ENCODE measurements around the gene ARHGAP15. TPM values are rescaled to one million over a fixed set of nuclear protein-coding genes. Genes with fewer than 3 reads are reported as not detected.

Gene ARHGAP15
- total RNA-seq, 1 donor from 2014 or later: 10.0 TPM

DNA sequence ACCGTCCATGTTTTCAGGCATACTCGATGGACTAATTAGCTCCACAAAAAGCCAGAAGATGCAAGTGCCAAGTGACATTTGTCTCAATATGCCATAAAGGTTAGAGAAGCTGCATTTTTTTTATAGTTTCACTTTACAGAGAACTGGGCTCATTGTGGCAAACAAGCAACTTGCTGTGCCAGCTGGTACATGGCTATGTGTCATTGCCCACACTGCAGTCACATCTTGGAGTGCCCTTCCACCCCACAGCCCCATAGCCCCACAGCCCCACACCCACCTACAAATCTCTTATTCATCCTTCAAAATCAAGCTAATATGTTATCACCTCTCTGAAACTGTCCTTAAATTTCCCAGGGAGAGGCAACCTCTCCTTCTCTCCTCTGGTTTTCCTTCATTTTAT lies 451.9 kb downstream of the ARHGAP15 start:
- DNase-seq (ENCODE audit: low spot score): no peak

DNA sequence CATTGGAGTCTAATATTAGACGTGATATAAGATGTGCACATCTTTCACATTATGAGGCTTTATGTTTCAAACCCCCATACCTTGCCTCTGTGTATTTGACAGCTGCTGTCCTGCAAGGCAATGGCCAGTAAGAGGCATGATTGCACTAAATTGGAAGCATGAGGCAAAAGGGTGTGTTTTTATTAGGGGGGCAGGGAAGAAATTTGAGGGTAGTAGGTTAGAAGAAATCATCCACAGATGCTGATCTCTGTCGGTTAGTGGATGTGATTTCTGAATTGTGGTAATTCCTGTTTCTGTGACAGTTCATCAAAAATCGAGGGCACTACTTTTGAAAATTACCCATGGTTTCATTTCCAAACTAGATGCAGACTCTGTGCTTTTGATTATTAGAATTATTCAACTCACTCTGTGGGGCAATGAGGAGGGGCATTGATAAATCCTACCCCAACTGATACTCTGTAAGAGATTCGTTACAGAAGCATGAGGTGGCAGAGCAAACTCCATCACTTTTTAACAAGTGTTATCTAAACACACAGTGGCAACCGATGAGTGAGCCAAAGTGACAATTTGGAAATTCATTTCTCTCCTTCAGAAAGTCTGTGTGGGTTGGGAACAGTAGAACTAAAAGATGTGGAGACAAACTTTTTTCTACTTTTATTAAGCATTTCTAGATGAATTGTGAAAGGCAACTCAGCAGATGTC lies 453.0 kb downstream of the ARHGAP15 start:
- DNase-seq (ENCODE audit: low spot score): no peak

DNA sequence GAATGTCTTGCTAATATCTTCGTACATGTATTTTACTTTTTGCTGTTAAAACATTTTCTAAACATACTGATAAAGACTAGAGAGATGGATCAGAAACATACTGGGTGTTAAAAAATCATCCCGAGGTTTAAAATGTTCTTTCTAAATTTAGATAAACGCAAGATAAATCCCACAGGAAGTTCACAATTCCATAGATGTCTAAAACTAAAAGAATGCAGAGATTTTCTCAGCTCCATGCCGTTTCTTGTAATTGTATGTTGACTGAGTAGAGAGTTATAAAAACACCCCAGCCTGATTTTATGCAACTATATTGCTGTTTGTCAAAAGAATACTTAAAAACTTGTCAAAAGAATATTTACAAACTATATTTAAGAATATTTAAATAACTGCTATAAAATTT lies 455.7 kb downstream of the ARHGAP15 start:
- DNase-seq (ENCODE audit: low spot score): no peak

DNA sequence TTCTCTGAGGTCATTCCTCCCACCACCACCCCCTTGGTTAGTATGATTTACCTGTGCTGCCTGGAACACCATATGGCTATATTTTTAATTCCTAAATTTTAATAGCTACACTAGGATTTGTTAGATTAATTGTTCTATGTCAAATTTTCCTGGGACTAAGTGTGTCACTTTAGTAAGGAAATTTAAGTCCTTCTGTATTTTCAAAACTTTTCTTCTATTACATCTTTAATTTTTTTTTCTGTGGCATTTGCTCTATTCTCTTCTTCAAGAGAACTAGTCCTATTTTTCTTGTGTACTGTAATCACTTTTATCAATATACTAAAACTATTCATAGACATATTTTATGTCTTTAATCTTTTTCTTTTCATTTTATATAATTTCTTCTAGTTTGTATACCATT lies 456.9 kb downstream of the ARHGAP15 start:
- DNase-seq (ENCODE audit: low spot score): no peak

DNA sequence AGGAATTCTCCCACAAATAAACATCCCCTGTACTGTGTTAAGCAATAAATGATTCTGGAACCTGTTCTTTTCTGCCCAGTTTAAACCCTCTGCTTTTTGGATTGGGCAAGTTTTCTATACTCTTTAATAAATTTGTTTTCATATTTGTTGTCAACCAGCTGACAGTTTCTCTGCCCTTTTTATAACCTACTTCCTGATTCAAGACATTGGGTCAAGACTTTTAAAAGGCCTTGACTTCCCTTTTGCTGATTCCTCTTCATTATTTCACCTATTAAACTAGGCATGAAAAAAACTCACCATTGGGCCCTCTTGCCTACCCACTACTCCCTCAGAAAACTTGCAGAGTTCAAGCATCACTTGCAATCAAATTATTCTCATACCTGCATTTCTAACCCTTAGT lies 459.5 kb downstream of the ARHGAP15 start:
- DNase-seq (ENCODE audit: low spot score): no peak

DNA sequence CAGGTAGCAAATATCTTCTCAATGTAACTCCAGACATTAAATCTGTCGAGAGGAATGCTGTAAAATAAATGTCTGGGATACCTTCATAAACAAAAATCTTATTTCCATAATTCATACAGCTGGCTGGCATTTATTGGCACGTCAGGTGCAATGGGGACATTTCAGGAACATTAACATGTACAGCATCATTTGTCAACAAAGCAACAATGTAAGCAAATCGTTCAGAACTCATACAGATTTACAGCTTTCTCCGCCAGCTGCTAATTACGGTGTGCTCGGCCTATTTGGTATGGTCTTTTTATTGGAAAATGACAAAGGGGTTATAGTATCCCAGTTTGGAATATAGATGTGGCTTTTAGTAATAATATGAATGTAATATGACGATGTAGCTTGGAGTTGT lies 464.9 kb downstream of the ARHGAP15 start:
- DNase-seq (ENCODE audit: low spot score): no peak

DNA sequence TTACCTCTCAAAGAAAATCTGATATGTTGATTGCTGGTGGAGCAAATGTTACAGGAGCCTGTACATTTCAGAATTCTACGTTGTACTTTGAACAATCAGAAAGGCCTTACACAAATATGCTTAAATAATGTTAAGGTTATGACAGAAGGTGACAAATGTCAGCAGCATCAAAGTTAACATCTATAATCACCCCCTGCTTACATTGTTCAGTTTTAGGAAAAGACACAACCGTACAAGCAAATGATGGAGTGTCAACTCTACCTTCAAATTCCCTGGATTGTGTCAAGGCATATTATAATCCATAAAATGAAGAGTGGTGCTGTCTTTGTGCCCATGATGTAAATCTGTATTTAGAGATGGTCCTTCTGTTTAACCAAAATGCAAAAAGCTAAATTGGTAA lies 465.5 kb downstream of the ARHGAP15 start:
- no peak for DNase-seq (ENCODE audit: low spot score)

DNA sequence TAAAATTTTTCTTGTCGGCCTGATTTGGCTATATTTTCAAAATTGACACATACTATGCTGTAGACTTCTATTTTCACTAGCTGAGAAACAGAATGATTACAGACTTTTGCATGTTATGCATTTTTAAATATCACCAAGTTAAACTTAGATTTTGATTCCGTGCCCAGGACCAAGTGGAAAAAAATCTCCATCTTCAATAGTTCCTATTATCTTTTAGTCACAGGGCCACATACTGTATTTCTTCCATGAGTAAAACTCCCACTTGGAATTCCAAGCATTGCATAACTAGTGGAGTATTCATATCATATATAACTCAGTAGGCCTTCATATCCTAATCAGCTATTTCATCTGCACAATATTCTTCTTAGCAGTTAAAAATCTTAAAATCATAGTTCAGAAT lies 470.9 kb downstream of the ARHGAP15 start:
- DNase-seq (ENCODE audit: low spot score): no peak

DNA sequence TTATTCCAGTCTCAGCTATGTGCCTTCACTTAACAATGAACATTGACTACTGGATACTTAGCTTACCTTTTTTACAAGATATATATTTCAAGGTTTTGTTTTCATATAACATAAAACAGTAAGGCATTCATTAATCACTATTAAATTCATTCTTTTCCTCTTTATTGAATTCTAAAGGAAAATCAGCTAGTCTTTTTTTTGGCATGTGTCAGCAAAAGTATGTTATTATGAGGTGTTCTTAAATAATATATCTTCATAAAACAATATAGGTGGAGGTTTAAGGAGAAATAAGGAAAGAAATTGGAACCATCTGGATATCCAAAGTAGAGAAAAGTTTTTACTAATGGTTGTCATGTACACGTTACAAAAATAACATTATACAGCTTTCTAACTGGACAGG lies 472.6 kb downstream of the ARHGAP15 start:
- DNase-seq (ENCODE audit: low spot score): no peak

DNA sequence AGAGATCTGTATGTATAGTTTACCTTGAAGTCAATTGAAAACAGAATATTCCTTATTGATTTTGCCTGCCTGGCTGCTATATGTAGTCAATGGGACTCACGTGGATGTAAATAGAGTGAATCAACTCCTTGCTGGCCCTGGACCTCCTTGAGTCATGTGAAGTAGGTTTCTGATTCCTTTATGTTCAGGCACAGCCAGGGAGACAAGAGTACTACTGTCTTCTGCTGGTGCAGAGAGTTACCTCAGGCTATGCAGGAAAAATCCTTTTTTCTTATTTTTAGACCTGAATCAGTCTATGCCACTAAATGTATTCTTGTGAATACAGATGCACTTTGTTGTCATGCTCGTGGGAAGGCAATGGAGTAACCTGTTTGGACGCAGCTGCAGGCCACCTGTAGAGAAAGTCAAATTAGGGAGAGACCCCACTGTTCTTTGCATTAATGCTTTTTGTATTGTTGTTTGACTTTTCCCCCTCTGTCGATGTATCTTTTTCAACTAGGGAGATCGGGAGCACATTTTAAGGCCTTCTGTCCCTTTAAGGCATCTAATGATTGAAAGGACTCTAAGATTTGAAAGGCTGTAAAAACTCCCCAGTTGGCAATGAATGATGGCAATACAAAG lies 473.9 kb downstream of the ARHGAP15 start:
- no peak for DNase-seq (ENCODE audit: low spot score)

DNA sequence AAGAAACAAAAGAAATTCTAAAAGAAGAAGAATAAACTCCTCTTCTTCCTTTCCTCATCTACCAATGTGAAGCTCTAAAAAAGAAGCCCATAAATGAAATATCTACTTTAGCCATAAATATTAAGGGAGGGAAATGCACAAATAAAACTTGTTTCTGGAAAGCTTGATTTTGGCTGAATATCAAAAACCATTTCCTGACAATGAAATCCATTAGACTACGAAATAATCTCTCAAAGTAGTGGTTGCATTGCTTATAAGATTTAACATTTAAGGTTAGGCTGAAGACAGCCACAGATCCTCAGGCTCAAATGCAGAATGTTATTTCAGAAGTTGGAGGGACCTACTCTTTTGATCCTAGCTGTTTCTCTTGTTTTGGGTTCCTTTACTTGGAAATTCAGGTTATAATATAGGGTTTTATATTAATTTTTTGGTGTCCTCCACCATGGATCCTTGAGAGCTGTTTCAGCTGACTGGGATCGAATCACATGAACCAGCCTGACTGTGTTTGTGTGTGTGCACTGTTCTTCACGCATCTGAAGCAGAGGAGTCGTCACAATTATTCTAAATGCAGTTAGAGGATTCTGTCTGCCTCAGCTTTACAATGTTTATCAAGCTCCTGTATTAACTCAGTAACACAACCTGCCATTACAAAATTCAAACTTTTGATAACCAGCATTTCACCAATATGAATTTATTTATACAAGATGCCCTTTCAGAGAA lies 474.8 kb downstream of the ARHGAP15 start:
- DNase-seq (ENCODE audit: low spot score): no peak

DNA sequence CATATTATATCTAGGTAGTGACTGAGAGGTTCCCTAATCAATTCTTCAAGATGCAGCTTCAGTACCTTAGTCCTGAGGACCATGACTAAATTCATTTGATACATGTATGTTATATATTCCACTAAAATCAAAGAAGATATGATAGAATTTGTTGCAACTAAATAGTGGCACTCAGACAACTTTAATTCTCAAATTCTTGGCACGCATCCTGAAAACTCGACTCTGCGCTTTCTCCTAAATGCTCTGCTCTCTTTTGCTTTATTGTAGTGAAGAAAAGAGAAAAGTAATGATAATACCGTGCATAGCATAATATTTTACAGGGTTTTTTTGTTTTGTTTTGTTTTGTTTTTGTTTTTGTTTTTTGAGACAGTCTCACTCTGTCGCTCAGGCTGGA lies 475.3 kb downstream of the ARHGAP15 start:
- no peak for DNase-seq (ENCODE audit: low spot score)

DNA sequence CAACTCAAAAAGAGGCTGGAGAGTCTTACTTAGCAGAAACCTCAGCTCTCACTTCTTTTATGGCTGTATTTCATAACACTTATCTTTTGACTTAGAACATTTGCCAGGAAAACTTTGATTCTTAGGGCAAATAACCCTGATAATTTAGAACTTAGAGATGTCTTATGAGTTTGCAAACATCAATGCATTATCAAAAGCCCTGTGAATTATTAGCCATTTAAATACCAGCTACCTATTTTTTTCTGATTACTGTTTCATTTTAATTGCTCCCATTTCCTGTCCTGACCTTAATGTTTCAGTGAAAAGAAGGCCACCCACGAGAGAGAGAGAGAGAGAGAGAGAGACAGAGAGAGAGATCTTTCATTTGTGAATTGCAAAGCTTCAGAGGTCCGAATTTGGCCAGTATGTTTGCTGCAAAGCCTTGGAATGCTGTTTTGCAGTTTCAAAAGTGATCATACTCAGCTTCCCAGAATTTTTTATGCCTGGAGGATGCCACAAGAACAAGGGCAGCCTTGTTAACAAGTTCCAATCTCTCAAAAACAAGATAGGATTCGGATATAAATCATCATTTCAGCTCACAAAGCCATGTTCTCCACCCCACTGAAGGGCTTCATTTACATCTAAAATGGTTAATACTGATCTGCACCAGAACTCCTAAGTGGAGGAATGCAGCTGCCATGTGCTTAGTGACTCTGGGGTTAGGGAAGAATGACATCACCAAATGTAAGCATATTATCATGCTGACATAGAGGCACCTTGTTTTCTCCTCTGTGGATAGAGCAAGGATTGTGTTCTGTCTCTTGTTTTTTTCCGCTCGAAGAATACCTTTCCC lies 478.2 kb downstream of the ARHGAP15 start:
- no peak for DNase-seq (ENCODE audit: low spot score)

DNA sequence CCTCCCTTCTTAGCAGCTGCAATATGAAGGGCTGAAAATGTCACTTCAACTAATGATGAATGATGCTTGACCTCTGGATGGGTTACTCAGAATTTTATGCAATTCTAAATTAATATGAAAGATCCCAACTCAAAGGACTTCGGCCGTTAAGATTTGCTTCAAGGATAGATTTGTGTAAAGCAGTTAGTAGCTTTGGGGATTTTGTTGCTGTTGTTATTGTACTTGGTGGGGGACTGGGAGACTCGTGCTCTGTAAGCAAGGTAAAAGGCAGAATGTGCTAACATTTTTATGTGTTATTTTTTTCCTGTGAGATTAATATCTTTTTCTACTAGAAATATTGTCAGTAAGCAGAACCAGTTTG lies 478.8 kb downstream of the ARHGAP15 start:
- DNase-seq (ENCODE audit: low spot score): no peak

DNA sequence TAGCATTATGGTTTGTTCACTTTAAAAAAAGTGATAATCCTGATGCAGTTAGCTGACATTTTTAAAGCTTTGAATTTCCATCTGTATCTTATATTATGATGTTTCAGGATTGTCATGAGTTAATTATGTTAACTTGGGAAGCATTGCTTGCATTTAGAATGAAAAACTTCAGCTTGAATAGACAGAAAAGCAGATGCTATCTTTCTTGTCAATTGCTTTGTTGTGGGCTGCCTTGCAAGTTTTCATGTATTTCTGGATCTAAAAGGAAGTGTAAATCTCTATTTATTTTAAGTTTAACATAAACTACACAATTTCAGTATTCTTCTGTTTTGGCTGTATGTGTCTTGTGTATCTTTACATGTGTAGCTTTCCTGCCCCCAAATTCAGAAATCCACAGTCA lies 479.5 kb downstream of the ARHGAP15 start:
- no peak for DNase-seq (ENCODE audit: low spot score)

DNA sequence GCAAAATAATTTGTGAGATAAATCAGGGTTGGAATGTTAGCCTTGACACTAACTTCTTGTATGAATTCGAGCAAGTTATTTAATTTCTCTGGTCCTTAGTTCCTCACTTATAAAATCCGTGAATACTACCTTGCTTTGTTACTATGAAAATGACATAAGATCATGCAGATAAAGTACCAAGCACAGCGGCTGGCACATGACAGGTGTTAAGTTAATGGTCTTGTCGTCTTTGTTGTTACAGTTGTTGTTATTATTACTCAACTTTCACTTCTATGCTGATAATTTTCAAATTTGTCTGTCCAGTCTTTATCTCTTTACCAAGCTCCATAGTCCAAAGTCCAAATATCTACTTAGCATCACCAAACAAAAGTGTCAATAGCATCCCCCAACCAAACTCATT lies 482.1 kb downstream of the ARHGAP15 start:
- no peak for DNase-seq (ENCODE audit: low spot score)

DNA sequence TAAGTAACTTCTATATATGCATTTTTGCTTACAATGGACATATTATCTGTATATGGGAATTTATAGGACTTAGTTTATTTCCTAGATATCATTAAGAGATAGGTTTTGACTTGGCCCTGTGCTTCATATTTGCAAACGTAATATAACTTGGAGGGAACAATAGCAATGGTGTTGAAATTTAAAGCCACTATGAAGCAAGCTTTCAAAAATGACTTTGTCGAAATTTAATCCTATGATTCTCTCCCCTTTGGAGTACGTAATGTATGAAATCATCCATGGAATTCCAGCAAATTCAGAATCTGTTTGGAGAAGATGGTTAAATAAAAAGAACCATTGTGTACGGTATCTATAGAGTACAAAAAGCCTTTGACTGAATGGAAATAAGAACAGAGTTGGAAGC lies 486.3 kb downstream of the ARHGAP15 start:
- no peak for DNase-seq (ENCODE audit: low spot score)

DNA sequence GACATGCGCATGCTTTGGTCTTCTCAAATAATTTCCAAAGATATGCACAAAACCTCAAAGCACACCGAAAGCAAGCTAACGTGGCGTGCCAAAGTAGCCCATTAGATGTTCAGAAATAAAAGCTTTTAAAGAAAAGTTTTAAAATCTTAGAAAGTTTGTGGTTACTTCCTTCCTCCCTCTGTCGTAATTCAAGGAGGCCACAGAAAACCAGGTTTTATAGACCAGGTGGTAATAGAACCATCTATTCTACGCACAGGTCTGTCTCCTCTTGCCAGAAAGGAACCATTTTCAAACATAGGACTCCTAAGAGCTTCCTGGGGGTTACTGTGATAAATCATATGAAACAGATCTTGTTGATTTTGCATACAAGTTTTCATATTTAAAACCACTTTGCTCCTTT lies 487.2 kb downstream of the ARHGAP15 start:
- DNase-seq (ENCODE audit: low spot score): no peak

DNA sequence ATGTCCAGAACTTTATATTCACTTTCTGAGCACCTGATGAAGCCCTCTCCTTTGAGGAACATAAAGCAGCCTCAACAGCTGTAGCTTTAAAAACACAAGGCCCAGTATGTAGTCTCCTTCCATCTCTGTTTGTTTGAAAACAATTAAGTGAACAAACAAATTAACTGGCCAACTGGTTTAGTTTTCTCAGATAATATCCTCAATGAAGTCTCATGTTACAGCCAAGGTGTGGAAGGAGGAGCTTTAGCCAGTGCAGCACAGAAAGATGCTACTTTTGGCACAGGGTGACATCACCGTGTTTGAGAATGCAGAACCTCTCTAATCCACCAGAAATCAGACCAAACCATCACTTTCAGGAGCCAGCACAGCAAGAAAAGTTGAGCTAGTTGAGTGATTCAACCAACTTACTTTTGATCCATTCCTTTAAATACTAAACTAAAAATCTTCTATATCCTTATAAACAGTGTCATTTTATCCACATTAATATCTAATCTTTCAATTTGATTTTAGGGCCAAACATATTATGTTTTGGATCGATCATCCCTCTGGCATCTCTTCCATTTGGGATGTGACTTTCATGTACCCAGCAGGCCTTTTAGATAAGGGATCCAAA lies 488.7 kb downstream of the ARHGAP15 start:
- no peak for DNase-seq (ENCODE audit: low spot score)

DNA sequence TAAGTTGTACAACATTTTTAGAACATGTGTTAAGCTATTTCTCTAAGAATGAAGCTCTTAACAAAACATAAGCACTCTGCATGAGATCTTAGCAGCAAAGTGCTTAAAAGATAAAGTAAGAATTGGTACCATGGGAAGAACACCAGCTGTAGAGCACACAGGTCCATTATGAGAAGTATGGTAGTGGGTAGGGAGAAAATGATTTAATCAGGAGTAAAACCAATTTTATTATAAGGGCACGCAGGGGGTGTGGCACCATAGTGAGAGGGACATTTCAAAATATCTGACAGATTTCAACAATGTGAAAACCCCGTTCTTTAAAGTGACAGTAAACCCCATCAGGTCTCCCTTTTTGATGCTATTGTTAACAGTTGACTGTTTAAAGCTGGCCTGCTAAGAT lies 492.9 kb downstream of the ARHGAP15 start:
- DNase-seq (ENCODE audit: low spot score): no peak

DNA sequence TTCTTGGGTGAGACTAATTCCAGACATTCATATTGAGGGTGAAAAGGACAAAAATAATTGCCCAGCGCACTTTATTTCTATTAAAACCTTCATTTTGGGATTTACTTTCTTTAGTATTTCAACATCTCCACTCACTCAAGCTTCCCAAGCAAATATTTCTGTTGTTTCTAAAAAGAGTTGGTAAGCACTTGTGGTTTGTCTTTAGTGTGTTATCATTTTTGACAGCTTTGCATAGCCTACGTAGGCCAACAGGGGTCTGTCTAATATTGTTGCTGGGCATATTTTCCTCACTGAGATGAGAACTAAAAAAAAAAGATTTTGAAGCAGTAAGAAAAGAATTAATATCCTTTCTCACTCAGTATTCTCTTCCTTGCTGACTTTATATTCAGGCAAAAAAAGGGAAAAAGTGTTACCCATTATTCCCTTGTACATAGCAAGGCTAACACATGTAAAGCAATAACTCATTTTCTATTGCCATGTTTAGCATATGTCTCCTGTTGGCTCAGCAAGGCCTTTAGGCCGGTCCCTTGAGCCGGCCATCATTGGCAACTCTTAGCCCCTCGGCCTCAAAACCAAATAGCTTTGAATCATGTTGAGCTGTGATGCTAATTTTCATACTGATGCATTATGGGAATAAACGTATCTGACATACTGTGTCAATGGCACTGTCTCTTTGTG lies 494.2 kb downstream of the ARHGAP15 start:
- DNase-seq (ENCODE audit: low spot score): no peak

DNA sequence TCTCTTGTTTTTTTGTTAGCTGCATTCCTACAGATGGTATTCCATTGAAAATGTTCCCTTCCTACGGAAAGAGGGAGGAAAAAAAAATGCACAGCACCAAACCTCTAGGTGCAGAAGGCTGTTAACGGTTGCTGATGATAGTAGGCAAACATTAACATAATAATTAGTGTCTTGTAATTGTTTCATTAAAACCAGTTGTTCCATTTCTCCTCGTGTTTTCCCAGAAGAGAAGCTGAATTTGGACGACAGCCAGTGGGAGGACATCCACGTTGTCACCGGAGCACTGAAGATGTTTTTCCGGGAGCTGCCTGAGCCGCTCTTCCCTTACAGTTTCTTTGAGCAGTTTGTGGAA lies 494.7 kb downstream of the ARHGAP15 start:
- DNase-seq (ENCODE audit: low spot score): no peak

Measured in mucosa of gallbladder (tissue), 1 donor.